Epithelial cell of proximal tubule (primary cell): ENCODE results near the gene SHANK1. TPM values are rescaled to one million over a fixed set of nuclear protein-coding genes. Genes with fewer than 3 reads are reported as not detected.
"Not testable (repeated sequence)": the region's sequence is repeated elsewhere in the genome, so short reads cannot be mapped to it uniquely, and the experiment has no call there.

Source experiments
- DNase-seq: peaks from one replicate; pipeline ENCODE4 v3.0.0-alpha.2; 2011; ENCODE audit warnings: low read depth
- H3K4me3 ChIP-seq: 2 replicates; pipeline ENCODE4 v1.5.1; 2011; ENCODE audit warnings: low read depth, mild to moderate bottlenecking, low read length
- total RNA-seq: library from RNA; depleted of rRNA; stranded (reverse); fragments of >200 nt; gene quantifications from 2 replicates; pipeline ENCODE4 v1.2.3, GENCODE V29; 2015
- TF ChIP-seq, protein P1 (sequence below): conservative IDR thresholded peaks from 2 replicates; pipeline ENCODE4 v1.5.1; 2012; ENCODE audit warnings: low read depth, mild to moderate bottlenecking, low read length

SHANK1 gene
- 0.29 TPM in 1 of 2 replicates, not detected in the other for total RNA-seq

DNA sequence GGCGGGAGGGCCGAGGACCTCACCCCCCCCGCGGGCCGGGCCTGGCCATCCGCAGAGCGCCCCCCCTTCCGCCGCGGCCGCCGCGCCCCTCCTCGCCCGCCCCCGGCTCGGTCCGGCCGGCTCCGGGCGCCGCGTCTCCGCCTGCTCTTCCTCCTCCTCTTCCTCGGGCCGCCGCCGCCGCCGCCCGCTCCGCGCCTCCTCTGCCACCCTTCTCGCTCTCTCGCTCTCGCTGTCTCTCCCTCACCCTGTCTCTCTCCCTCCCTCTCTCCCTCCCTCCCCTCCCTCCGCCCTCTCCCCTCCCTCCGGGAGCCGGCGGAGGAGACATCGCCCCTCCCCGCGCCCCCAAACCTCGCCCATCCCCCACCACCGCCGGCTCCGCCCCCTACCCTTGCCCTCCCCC lies at the start of gene SHANK1:
Gene SHANK1, minus strand, starts transcription at position 237 of the 400 bp plus-strand sequence. CDS start 2,883 bp downstream, outside the sequence.
- TF ChIP-seq, protein P1, sequence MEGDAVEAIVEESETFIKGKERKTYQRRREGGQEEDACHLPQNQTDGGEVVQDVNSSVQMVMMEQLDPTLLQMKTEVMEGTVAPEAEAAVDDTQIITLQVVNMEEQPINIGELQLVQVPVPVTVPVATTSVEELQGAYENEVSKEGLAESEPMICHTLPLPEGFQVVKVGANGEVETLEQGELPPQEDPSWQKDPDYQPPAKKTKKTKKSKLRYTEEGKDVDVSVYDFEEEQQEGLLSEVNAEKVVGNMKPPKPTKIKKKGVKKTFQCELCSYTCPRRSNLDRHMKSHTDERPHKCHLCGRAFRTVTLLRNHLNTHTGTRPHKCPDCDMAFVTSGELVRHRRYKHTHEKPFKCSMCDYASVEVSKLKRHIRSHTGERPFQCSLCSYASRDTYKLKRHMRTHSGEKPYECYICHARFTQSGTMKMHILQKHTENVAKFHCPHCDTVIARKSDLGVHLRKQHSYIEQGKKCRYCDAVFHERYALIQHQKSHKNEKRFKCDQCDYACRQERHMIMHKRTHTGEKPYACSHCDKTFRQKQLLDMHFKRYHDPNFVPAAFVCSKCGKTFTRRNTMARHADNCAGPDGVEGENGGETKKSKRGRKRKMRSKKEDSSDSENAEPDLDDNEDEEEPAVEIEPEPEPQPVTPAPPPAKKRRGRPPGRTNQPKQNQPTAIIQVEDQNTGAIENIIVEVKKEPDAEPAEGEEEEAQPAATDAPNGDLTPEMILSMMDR = no peak
- H3K4me3 ChIP-seq = peak within 1 kb of the TSS; percentile 44
- DNase-seq = no peak

DNA sequence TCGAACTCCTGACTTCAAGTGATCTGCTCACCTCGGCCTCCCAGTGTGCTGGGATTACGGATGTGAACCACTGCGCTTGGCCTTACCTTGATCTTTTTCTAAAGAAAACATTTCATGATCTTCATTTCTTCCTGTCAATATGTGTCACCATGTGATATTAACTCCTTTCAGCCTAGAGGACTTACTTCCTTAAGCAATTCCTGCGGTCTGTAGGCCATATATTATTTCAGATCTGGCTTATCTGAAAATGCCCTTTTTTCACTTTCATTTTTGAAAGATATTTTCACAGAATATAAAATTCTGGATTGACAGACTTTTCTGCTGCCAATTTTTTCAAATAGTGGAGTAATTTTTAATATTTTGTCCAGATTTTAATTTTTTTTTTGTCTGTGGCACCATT lies 48.7 kb upstream of the SHANK1 start:
- TF ChIP-seq, protein P1 = no peak
- no peak for DNase-seq
- no peak overlapping the region for H3K4me3 ChIP-seq

DNA sequence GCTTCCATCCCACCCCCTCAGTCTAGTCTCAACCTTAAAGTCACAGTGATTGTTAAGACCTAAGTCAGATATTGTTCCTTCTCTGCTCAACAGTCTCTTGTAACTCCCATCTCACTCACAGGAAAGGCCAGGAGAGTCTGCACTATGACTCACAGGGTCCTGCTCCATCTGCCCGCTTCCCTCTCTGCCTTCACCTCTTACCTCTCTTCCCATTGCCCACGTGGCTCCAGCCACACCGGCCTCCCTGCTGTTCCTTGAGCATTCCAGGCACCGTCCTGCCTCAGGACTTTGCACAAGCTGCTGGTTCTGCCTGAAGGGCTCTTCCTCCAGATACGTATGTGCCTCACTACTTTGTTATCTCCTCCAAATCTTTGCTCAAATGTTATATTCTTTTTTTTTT lies 47.7 kb upstream of the SHANK1 start:
- not testable (repeated sequence) for H3K4me3 ChIP-seq, DNase-seq

DNA sequence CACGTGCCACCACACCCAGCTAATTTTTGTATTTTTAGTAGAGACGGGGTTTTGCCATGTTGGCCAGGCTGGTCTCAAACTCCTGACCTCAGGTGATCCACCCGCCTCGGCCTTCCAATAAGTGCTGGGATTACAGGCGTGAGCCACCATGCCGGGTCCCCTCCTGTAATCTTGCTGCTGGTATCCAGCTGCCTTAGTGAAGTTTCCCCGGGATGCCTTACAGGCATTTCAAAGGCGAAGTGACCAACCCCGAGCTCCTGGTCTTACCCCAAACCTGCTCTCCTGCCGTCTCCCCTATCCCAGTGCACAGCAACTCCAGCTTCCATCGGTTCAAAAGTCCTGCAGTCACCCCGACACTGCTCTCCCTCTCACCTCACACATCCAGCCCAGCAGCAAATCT lies 47.1 kb upstream of the SHANK1 start:
- H3K4me3 ChIP-seq = not testable (repeated sequence)

DNA sequence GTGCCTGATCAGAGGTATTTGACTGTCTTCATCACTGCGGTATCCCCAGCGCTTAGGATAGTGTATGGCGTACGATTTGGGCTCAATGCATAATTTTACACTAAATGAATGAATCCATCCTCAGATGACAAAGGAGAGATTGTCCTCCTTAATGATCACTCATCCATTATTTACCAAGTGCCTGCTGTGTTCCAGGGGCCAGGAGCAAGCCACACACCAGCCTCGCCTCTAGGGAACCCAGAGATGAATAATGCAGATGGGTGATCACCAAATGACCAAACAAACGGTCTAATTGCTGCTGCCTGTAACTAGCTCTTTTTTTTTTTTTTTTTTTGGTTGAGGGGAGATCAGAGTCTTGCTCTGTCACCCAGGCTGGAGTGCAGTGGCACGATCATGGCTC lies 44.8 kb upstream of the SHANK1 start:
- no peak for DNase-seq
- H3K4me3 ChIP-seq = no peak overlapping the region
- TF ChIP-seq, protein P1 = no peak

More for the DNA sequence above, 47.1 kb upstream of the SHANK1 start:
- not testable (repeated sequence) for DNase-seq

DNA sequence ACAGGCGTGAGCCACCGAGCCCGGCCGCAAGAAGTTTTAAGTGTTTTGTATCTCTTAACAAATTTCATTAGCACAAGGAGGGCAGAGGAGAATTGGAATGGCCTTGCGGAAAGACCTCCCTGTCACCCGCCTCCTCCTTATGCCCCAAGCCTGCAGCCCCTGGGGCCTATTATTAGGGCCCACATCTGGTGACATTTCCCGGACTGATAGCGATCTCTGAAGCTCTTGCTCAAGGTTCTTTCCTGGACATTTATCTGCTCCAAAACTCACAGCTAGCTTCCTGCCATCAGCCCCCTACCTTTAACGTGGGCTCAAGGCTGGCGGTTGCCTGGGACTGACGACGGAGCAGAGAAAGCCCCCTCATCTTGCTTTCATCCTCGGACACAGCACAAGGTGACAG lies 43.9 kb upstream of the SHANK1 start:
- not testable (repeated sequence) for DNase-seq, H3K4me3 ChIP-seq

DNA sequence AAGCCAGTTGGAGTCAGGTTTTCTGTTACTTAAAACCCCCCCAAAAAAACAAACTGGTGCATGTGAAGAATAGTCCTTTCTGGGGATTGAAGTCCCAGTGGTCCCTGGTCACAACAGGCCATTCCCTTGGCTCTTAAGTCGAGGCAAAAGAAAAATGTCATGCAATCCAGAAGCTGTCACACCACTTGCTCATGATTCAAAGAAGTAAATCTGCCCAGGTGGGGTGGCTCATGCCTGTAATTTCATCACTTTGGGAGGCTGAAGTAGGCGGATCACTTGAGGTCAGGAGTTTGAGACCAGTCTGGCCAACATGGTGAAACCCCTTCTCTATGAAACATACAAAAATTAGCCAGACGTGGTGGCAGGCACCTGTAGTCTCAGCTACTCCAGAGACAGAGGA lies 41.9 kb upstream of the SHANK1 start:
- not testable (repeated sequence) for DNase-seq, H3K4me3 ChIP-seq

DNA sequence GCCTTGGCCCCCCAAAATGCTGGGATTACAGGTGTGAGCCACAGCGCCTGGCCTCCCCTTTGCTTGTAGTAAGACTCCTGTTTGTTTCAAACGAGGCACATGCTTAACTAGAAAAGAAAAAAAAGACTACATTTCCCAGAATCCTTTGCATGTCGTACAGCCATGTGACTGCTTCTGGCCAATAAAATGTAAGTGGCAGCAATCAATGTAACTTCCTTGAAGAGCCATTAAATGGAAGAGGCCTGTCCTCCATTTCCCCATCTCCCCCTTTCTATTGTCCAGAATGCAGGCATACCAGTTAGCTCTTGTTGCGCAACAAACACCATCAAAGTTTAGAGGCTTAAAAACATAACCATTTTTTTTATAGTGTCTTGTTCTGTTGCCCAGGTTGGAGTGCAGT lies 40.3 kb upstream of the SHANK1 start:
- TF ChIP-seq, protein P1 = no peak
- no peak overlapping the region for H3K4me3 ChIP-seq
- no peak for DNase-seq

DNA sequence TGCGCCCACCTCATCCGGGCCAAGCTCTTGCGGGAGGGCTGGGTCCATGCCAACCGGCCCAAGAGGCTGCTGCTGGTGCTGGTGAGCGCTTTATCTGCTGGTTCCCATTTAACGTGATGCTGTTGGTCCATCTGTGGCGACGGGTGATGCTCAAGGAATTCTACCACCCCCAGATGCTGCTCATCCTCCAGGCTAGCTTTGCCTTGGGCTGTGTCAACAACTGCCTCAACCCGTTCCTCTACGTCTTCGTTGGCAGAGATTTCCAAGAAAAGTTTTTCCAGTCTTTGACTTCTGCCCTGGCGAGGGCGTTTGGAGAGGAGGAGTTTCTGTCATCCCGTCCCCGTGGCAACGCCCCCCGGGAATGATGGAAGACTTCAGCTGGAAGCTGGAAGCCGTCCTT lies 39.5 kb upstream of the SHANK1 start:
- not testable (repeated sequence) for DNase-seq

DNA sequence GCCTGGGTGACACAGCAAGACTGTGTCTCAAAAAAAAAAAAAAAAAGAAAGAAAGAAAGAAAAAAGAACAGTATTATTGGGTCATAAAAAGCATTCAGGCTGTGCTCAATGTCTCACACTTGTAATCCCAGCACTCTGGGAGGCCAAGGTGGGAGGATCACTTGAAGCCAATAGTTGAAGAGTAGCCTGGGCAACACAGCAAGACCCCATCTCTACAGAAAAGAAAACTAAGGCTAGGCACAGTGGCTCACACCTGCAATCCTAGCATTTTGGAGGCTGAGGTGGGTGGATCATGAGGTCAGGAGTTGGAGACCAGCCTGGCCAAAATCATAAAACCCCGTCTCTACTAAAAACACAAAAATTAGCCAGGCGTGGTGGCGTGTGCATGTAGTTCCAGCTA lies 38.0 kb upstream of the SHANK1 start:
- DNase-seq, H3K4me3 ChIP-seq: not testable (repeated sequence)

More for the DNA sequence above, 39.5 kb upstream of the SHANK1 start:
- H3K4me3 ChIP-seq = not testable (repeated sequence)

DNA sequence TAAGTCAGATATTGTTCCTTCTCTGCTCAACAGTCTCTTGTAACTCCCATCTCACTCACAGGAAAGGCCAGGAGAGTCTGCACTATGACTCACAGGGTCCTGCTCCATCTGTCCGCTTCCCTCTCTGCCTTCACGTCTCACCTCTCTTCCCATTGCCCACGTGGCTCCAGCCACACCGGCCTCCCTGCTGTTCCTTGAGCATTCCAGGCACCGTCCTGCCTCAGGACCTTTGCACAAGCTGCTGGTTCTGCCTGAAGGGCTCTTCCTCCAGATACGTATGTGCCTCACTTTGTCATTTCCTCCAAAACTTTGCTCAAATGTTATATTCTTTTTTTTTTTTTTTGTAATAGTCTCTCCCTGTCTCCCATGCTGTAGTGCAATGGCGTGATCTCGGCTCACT lies 36.6 kb upstream of the SHANK1 start:
- not testable (repeated sequence) for H3K4me3 ChIP-seq, DNase-seq
